NCI-H748 (cell line): ENCODE data around the gene AK4.
A peak's percentile ranks its signal among the peaks of the same experiment; 100 is the strongest.
"Not testable (repeated sequence)": the region's sequence is repeated elsewhere in the genome, so short reads cannot be mapped to it uniquely, and the experiment has no call there.

Experiments used
- DNase-seq: peaks from one replicate; lab custom pipeline; 2025; ENCODE audit not compliant: unreplicated experiment; lab: John Stamatoyannopoulos, UW

AK4 gene

DNA sequence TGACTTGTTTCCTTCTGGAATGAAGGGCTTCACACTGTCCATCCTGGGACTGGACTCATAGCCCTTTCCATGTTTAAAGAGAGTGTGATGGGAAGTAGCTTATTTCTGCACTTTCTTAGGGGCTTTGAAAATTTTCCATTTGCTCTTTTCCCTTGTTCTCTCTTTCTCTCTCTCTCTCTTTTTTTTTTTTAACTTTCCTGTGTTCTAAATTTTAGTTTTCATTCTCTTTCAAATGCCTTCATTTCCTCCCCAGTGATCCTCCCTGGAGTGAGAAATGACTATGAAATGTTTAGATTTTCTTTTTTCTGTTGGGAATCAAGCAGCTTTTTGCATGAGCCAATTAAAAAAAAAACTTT is 2.1 kb downstream of the AK4 start:
- no peak for DNase-seq

DNA sequence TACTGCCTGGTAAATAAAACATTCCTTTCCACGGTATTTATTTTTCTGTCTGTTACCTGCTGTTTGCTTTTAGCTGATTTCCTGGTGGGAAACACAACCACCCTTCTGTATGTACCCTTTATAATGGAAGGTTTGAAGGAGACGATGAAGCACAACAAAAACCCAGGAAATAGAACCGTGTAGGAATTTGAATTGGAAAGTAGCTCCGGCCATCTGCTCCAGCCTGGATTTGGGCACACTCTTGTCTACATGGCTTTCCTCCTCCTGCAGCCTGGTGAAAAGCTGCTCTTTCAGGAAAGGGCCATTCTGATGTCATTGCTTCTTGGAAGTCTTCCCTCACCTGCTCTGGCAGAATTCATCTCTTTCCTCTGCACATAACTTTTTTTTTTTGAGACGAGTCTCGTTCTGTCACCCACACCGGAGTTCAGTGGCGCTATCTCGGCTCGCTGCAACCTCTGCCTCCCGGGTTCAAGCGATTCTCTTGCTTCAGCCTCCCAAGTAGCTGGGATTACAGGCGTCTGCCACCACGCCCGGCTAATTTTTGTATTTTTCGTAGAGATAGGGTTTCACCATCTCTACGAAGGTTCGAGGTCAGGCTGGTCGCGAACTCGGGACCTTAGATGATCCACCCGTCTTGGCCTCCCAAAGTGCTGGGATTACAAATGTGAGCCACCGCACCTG is 2.7 kb downstream of the AK4 start:
- no peak for DNase-seq

DNA sequence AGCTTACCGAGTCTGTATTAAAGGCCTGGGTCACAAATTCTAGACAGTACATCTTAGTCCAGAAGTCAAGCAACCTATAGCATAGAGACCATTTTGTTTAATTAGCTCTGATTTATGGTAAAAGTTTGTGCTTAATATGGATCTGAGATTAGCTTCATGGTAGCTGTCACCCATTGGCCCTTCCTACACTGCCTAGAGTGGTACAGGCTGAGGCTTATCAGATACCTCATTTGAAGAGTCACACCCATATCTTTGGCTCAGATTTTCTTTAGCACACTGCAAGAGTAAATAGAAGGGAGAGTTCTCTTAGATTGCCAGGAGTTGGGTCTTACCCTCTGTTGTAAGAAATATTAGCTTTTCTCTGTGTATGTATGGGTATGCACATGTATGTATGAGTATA is 3.6 kb downstream of the AK4 start:
- no peak for DNase-seq

DNA sequence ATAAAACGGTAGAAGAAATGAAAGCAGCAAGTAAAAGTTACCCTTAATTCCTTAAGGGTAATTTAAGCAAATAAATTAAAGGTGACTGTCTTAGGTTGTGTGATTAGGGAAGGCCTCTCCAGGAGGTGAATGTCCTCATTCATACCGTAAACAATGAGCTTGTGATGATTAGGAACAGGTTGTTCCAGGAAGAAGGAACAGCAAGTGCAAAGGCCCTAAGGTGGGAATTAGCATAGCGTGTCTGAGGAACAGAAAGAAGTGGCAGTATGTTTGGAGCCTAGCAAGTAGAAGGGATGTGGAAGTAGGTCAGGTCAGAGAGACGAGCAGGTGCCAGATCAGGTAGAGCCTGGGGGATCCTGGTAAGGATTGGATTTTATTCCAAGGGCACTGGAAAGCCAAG is 5.6 kb downstream of the AK4 start:
- no peak for DNase-seq

DNA sequence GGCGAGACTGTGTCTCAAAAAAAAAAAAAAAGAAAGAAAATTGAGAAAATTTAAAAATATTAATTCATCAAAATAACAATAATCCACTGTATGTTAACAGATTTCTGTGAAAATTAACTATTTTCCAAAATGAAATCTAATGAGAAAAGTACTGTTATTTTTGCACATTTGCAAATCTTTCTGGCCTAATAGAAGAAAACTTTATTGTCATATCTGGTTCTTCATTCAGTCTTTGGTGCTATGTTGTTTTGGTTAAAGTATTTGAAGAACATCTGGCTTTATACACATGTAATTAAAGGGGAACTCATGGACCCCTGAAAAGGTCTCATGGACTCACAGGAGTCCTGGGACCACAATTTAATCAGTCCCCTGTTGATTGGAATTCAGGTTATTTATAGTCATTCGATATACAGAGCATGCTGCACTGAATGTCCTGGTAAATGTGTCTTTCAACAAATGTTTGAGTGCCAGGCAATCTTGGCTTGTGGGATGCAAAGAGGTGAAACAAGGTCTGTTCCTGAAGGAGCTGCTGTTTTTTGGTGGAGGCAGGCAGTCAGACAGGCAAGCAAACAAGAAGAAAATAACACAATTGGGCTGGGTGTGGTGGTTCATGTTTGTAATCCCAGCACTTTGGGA is 9.0 kb downstream of the AK4 start:
- no peak for DNase-seq

DNA sequence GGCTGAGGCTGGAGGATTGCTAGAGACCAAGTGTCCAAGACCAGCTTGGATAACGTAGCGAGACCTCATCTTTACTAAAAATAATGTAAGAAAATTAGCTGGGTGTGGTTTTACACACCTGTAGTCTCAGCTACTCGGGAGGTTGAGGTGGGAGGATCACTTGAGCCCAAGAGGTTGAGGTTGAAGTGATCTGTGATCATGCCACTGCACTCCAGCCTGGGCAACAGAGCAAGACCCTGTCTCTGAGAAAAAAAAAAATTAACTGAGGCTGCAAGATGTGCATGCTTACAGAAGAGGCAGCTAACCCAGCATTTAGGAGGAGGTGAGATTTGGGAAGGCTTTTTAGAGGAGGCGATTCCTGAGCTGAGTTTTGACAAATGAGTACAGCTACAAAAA is 9.5 kb downstream of the AK4 start:
- no peak for DNase-seq

- DNase-seq, result not testable (repeated sequence)
These were observed 11.3 kb downstream of the AK4 start for GRCh38 chr1:65159291-65159688.

- DNase-seq, result no peak
These were observed 12.0 kb downstream of the AK4 start for GRCh38 chr1:65159801-65160523.

DNA sequence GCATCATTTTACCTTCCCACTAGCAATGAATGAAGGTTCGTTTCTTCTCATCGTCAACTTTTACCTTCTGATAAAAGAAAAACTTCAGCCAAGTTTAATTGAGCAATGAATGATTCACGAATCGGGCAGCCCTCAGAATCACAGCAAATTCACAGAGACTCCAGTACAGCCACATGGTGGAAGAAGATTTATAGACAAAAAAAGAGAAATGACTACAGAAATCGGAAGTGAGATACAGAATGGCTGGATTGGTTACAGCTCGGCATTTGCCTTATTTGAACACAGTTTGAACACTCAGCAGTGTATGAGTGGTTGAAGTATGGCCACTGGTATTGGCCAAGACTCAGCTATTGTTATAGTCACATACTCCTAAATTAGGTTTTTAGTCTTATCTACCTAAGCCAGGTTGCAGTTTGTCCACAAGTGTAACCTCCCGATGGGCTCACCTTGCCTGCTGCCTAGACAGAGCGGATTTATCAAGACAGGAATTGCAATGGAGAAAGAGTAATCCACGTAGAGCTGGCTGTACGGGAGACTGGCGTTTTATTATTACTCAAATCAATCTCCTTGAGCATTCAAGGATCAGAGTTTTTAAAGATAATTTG is 15.3 kb downstream of the AK4 start:
- DNase-seq, result no peak

GRCh38 chr1:65164101-65164500 is 16.1 kb downstream of the AK4 start:
- DNase-seq, result not testable (repeated sequence)

DNA sequence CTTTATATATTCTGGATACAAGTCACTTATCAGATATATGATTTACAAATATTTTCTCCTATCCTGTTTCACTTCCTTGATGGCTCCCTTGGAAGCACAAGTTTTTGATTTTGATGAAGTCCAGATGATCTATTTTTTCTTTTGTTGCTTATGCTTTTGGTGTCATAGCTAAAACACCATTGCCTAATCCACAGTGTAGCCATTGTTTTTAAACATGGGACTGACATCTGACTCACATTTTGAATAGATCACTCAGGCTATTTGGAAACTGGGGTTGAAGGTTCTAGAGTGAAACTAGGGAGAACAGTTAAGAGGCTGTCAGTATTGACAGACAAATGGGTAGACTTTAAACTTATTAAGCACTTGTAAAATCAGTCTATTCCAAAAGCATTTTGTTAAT is 16.6 kb downstream of the AK4 start:
- no peak for DNase-seq

DNA sequence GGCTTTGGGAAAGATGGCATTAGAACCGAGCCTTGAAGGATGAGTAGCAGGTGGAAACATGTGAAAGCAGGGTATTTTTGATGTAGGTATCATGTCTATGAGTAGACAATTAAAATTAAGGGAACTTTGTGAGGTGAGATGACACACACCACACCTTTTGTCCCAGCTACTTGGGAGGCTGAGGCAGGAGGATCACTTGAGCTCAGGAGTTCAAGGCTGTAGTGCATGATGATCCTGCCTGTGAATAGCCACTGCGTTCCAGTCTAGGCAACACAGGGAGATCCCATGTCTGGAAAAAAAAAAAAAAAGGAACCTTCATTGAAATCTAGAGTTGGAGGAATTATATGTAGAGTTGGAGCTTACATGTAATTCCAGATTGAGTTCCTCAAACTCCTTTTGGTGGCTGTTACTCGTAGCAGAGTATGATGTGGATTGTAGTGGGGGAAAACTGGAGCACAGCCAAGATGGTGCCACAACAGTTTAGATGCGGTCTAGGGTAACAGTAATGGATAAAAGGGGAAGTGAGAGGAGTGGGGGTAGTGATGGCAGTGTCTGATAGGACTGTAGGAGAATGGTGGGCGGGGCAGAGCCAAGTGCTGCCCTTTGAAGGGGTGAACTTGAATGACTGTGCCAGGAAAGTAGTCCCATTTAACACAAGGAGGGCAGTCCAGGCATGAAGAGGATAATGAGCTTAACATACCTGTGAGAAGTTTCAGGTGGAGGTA is 17.4 kb downstream of the AK4 start:
- peak; percentile 13 for DNase-seq

- DNase-seq, result no peak
These were observed 18.7 kb downstream of the AK4 start for GRCh38 chr1:65166572-65167305.

- peak; percentile 50 for DNase-seq
These were observed 19.7 kb downstream of the AK4 start for GRCh38 chr1:65167586-65168242.

GRCh38 chr1:65168867-65169266 is 20.9 kb downstream of the AK4 start:
- DNase-seq, result no peak

DNA sequence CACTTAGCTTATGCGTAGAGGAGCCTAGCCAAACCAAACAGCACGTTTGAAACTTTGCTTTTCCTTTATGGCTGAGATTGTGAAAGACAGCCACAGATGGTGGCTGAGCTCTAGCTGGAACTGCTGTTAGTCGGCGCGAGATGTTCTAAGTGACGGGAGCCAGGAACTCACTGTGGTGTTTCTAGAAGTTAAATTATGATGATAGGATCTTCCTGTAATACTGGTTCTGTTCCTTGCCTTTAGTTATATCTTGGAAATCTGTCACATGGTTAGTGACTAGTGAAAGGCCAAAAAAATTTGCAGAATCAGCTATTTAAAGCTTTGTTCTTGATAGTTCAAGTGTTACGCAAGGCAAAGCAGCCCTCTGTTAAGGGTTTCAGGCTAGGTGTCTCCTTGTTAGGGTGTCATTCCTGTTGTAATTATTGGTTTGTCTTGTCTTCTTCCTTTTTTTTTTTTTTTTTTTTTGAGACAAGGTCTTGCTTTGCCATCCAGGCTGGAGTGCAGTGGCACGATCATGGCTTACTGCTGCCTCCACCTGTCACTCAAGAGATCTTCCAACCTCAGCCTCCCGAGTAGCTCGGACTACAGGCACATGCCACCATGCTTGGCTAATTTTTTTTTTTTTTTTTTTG is 22.6 kb downstream of the AK4 start:
- no peak for DNase-seq

GRCh38 chr1:65172936-65173690 is 25.1 kb downstream of the AK4 start:
- DNase-seq, result no peak

DNA sequence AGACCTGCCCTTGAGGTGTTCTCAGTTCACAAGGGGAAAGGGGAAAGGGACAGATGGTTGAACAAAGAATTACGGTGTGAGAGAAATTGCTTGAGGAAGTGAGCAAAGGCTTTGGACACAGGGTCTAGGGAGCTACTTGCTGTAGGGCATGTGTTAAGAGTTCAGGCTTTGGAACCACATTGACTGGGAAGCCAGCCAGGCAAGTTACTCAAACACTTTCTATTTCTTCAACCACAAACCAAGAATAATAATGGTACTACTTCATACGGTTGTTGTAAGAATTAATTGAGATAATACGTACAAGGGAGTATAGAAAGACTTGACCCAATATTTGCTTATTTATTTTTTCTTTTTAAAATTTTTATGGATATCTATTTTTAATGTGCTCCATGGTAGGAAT is 26.6 kb downstream of the AK4 start:
- no peak for DNase-seq
